ENCODE results near the gene MAN2A2. TPM values are rescaled to one million over a fixed set of nuclear protein-coding genes. Genes with fewer than 3 reads are reported as not detected.

Gene MAN2A2
- total RNA-seq, 1 donor from 2014 or later: 78.0 TPM

GRCh38 chr15:90966262-90966661 is 63.2 kb downstream of the MAN2A2 start:
- Mint-ChIP-seq H3K9me3 (no peaks in the 10 kb centered on the region), H3K4me1 (no peaks in the 10 kb centered on the region), H3K4me3 (no peak overlapping the region), H3K27me3 (ENCODE audit: low read depth) (no peaks in the 10 kb centered on the region), H3K36me3 (ENCODE audit: low read depth) (peaks cover 25% of the 10 kb centered on the region), H3K27ac (ENCODE audit: unreplicated experiment) (no peak overlapping the region)
- TF ChIP-seq, protein P1, sequence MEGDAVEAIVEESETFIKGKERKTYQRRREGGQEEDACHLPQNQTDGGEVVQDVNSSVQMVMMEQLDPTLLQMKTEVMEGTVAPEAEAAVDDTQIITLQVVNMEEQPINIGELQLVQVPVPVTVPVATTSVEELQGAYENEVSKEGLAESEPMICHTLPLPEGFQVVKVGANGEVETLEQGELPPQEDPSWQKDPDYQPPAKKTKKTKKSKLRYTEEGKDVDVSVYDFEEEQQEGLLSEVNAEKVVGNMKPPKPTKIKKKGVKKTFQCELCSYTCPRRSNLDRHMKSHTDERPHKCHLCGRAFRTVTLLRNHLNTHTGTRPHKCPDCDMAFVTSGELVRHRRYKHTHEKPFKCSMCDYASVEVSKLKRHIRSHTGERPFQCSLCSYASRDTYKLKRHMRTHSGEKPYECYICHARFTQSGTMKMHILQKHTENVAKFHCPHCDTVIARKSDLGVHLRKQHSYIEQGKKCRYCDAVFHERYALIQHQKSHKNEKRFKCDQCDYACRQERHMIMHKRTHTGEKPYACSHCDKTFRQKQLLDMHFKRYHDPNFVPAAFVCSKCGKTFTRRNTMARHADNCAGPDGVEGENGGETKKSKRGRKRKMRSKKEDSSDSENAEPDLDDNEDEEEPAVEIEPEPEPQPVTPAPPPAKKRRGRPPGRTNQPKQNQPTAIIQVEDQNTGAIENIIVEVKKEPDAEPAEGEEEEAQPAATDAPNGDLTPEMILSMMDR (conservative IDR thresholded peaks at IDR 0.05): no peak
- DNase-seq (ENCODE audit: low read depth, low spot score): no peak

DNA sequence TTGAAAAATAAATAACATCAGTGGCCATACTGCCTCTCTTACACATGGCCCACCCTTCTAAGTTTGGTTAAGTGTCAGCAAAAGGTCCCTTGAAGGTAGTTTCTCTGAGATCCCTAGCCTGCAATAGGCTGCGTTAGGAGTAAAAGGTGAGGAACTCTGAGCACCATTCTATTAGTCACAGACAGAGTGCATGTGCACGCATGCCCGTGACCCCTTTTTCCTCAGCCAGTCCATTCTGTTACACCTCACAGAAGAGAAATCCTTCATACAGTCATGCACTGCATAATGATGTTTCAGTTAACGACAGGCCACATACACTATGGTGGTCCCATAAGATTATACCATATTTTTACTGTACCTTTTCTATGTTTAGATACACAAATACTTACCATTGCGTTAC is 64.1 kb downstream of the MAN2A2 start:
- TF ChIP-seq, protein P1 (conservative IDR thresholded peaks at IDR 0.05): no peak

DNA sequence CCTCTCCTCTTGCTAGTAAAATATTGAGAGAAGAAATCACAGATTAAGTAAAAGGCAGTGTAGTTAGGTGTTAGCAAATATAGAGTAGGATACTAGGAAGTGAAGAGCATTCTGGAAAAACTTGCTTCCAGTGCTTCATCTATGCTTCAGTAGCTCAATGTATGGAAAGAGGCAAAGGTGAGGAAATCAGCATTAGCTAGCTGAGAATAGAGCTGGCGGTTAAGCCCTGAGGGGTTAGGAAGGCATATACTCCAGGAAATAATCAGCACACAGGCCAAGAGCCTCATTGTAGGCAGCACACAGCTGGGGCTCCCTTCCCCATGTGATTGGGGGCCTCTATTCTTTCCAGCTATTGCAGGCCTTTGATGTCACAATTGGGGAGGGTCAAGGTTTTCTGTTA is 65.3 kb downstream of the MAN2A2 start:
- Mint-ChIP-seq H3K27ac (ENCODE audit: unreplicated experiment) (no peak overlapping the region), H3K36me3 (ENCODE audit: low read depth) (peaks cover 26% of the 10 kb centered on the region), H3K9me3 (no peaks in the 10 kb centered on the region), H3K4me1 (no peaks in the 10 kb centered on the region), H3K27me3 (ENCODE audit: low read depth) (no peaks in the 10 kb centered on the region), H3K4me3 (no peak overlapping the region)
- no peak for DNase-seq (ENCODE audit: low read depth, low spot score)
- TF ChIP-seq, protein P1 (conservative IDR thresholded peaks at IDR 0.05): no peak

More for the DNA sequence above, 64.1 kb downstream of the MAN2A2 start:
- Mint-ChIP-seq H3K9me3 (no peaks in the 10 kb centered on the region), H3K4me1 (no peaks in the 10 kb centered on the region), H3K4me3 (no peak overlapping the region), H3K27ac (ENCODE audit: unreplicated experiment) (no peak overlapping the region), H3K27me3 (ENCODE audit: low read depth) (no peaks in the 10 kb centered on the region), H3K36me3 (ENCODE audit: low read depth) (peaks cover 23% of the 10 kb centered on the region)
- DNase-seq (ENCODE audit: low read depth, low spot score): no peak

DNA sequence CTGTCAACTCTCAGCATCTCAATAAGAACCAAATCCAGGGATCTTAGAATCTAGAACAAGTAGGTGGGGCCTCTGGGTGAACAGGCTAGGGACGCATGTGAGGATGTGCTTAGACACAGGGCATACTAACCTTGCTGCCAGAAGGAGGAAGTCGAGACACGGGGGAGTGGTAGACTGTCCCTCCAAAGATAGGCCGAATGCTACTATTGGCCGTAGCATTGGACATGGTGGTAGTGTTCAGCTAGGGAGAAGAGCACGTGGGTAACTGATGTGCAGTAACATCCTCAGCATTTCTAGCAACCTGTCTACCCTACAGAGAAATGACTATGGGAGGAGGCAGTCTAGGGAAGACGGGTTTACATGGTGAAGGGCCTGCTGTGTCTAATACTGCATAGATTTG is 67.2 kb downstream of the MAN2A2 start:
- H3K4me3 Mint-ChIP-seq: peak overlapping the region; percentile 4
- peaks cover 32% of the 10 kb centered on the region for H3K36me3 Mint-ChIP-seq (ENCODE audit: low read depth)
- TF ChIP-seq, protein P1 (conservative IDR thresholded peaks at IDR 0.05): no peak
- no peak for DNase-seq (ENCODE audit: low read depth, low spot score)
- peak overlapping the region; percentile 36 for H3K27ac Mint-ChIP-seq (ENCODE audit: unreplicated experiment)
- no peaks in the 10 kb centered on the region for H3K9me3 Mint-ChIP-seq
- H3K4me1 Mint-ChIP-seq: no peaks in the 10 kb centered on the region
- no peaks in the 10 kb centered on the region for H3K27me3 Mint-ChIP-seq (ENCODE audit: low read depth)

DNA sequence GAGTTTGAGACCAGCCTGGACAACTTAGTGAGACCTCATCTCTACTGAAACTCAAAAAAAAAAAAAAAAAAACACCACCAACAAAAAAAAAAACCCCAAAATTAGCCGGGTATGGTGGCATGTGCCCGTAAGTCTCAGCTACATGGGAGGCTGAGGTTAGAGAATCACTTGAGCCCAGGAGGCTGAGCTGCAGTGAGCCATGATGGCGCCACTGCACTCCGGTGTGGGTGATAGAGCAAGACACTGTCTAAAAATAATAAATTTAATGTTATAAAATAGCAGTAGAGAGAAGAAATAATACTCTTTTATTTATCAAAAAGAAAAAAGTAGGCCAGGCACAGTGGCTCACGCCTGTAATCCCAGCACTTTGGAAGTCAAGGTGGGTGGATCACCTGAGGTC is 69.0 kb downstream of the MAN2A2 start:
- Mint-ChIP-seq H3K4me3 (no peak overlapping the region), H3K9me3 (no peaks in the 10 kb centered on the region), H3K4me1 (no peaks in the 10 kb centered on the region), H3K36me3 (ENCODE audit: low read depth) (peaks cover 34% of the 10 kb centered on the region), H3K27ac (ENCODE audit: unreplicated experiment) (no peak overlapping the region), H3K27me3 (ENCODE audit: low read depth) (no peaks in the 10 kb centered on the region)
- TF ChIP-seq, protein P1 (conservative IDR thresholded peaks at IDR 0.05): no peak
- DNase-seq (ENCODE audit: low read depth, low spot score): no peak

Other genes starting within 250 kb of the MAN2A2 start
- 44.8 and 47.8 TPM in 2 replicates for gene BLM, start 186.0 kb upstream of the MAN2A2 start, total RNA-seq
- gene FURIN, start 34.7 kb upstream of the MAN2A2 start, total RNA-seq: 14.8 and 15.7 TPM in 2 replicates
- gene FES, start 18.8 kb upstream of the MAN2A2 start, total RNA-seq: 2.8 TPM in 2 replicates
- 15.7 and 16.7 TPM in 2 replicates for gene HDDC3, start 29.2 kb downstream of the MAN2A2 start, total RNA-seq
- gene UNC45A, start 32.0 kb downstream of the MAN2A2 start, total RNA-seq: 65.4 and 73.8 TPM in 2 replicates
- 20.6 and 20.9 TPM in 2 replicates for gene RCCD1, start 51.6 kb downstream of the MAN2A2 start, total RNA-seq
- 160 and 161 TPM in 2 replicates for gene PRC1, start 91.2 kb downstream of the MAN2A2 start, total RNA-seq
- gene VPS33B, start 119.3 kb downstream of the MAN2A2 start, total RNA-seq: 19.2 and 20.5 TPM in 2 replicates
- gene SV2B, start 197.0 kb downstream of the MAN2A2 start, total RNA-seq: not detected in 2 replicates

Measured in neural crest cell (in vitro differentiated cells).